ENCODE data around the gene ENOPH1.
"Not testable (repeated sequence)": the region's sequence is repeated elsewhere in the genome, so short reads cannot be mapped to it uniquely, and the experiment has no call there.

Gene ENOPH1

GRCh38 chr4:82428969-82429727, 1.2 kb upstream of the ENOPH1 start:
- FAIRE-seq, result no peak

GRCh38 chr4:82429728-82430192, 630 bp upstream of the ENOPH1 start:
- FAIRE-seq, result no peak

DNA sequence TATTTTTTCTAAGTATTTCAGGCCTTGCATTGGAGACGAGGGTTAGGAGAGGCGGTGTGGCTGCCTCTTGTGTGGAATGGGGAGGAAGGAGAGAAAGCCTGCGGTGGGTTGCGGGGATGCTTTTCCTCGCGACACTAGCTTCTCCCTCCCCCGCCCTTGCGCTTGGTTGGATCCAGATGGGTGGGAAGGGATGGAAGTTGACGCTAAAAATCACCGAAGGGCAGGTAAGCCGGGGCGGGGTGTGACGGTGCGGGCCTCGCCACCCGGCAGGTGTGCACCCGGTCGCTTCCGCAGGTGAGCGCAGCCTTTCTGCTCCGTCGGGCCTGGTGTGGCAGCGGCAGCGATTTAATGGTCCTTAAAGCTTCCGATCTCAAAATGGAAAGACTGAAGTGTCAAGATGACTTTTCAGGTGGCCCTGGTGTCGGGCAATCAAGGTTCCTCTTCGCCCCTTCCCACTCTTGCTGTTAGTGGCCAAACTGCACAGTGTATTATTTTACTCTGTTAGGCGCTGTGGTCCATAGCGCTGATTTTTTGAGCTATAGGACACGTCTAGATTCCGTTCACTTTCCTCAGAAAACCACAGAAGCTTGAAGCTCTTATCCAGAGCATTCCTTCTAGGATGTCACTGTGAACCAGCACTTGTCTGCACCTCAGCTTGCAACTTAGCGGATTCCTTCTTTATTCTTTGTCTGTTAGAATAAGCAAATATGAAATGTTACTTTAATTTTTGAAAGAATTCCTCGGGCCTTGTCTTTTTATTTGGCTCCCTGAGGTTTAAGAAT, 765 bp downstream of the ENOPH1 start:
- FAIRE-seq, result no peak

GRCh38 chr4:82431831-82432230, 1.4 kb downstream of the ENOPH1 start:
- no peak for FAIRE-seq

DNA sequence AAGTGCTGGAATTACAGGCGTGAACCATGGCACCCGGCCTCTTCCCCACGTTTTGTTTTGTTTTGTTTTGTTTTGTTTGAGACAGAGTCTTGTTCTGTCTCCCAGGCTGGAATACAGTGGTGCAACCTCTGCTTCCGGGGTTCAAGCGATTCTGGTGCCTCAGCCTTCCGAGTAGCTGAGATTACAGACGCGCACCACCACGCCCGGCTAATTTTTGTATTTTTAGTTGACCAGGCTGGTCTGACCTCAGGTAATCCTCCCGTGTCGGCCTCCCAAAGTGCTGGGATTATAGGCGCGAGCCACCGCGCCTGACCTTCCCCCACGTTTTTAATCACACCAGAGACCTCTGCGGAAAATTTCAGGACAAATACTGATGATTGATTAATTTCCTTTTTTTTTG, 2.2 kb downstream of the ENOPH1 start:
- no peak for FAIRE-seq

- no peak for FAIRE-seq
Measured at GRCh38 chr4:82433791-82434190, 3.4 kb downstream of the ENOPH1 start.

- no peak for FAIRE-seq
Measured at GRCh38 chr4:82434949-82435348, 4.6 kb downstream of the ENOPH1 start.

- no peak for FAIRE-seq
Measured at GRCh38 chr4:82436130-82436529, 5.7 kb downstream of the ENOPH1 start.

DNA sequence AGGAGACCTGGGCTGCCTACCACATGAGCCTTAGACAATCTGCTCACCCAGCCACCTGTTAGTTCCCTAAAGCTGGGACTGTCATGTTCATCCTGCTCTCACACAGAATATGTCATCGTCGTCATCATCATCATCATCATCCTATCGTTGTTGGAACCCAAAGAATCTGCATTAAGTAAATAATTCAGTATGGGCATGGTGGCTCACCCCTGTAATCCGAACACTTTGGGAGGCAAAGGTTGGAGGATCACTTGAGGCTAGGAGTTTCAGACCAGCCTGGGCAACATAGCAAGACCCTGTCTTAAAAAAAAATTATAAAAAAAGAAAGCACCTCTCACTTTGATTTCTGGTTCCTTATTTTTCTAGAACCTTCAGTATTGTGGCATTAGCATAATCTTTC, 6.4 kb downstream of the ENOPH1 start:
- FAIRE-seq, result no peak

GRCh38 chr4:82437285-82438005, 7.1 kb downstream of the ENOPH1 start:
- FAIRE-seq, result no peak

DNA sequence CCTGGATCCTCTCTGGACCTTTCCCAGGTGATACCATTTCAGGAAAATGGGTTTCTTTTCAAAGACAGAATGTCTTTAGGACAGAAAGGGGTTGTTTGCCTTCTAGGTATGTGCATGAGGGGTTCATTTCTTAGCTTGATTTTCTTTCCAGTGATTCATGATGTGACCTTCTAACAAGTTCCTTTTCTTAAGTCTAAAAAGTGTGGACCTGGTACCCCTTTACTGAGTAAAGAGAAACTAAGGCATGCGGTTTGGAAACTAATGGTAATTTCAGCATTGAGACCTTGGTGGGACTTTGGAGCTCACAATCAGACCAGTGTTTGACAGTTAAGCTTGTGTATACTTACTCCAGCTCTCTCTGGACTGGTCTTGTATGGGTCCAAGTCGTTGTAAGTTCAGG, 8.7 kb downstream of the ENOPH1 start:
- no peak for FAIRE-seq

GRCh38 chr4:82447886-82448285, 17.5 kb downstream of the ENOPH1 start:
- no peak for FAIRE-seq

GRCh38 chr4:82450966-82451755, 20.8 kb downstream of the ENOPH1 start:
- no peak for FAIRE-seq

DNA sequence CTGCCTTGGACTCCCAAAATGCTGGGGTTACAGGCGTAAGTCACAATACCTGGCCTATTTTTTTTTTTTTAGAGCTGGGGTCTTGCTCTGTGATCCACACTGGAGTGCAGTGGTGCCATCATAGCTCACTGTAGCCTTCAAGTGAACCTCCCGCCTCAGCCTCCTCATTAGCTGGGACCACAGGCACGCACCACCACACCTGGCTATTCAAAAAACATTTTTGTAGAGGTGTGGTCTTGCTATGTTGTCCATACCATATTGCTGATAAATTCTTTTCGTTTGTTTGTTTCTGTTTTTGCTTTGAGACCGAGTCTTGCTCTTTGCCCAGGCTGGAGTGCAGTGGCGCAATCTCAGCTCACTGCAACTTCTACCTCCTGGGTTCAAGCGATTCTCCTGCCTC, 21.6 kb downstream of the ENOPH1 start:
- FAIRE-seq, result no peak

DNA sequence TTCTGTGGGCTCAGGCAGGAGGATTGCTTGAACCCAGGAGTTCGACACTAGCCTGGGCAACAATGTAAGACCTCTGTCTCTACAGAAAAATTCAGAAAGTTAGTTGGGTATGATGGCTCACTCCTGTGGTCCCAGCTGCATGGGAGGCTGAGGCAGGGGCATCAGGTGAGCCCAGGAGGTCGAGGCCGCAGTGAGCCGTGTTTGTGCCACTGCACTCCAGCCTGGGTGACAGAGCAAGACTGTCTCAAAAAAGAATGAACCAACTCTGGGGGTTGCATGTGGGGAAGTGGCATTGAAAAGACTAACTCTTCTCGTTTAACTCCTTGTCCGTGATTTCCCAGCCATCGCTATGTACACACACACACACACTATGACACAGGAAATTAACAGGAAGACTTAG, 26.9 kb downstream of the ENOPH1 start:
- no peak for FAIRE-seq

- FAIRE-seq, result no peak
Measured at GRCh38 chr4:82458729-82459128, 28.3 kb downstream of the ENOPH1 start.

DNA sequence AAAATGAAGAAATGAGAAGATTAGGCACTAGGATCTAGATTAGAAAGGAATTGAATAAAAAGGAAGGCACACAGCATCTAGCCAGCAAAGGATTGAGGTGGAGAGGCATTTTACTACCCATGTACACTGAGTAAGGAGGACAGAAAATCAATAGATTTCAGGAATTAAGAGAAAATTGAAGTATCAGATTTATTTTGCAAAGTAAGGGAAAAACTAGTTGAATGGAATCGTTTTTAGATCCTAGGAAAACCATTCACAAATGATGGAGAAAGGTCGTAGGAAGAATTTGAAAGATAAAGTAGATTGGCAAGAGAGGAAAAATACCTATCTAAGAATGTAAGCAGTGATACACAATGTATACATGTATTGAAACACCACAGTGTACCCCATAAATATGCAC, 31.3 kb downstream of the ENOPH1 start:
- no peak for FAIRE-seq

DNA sequence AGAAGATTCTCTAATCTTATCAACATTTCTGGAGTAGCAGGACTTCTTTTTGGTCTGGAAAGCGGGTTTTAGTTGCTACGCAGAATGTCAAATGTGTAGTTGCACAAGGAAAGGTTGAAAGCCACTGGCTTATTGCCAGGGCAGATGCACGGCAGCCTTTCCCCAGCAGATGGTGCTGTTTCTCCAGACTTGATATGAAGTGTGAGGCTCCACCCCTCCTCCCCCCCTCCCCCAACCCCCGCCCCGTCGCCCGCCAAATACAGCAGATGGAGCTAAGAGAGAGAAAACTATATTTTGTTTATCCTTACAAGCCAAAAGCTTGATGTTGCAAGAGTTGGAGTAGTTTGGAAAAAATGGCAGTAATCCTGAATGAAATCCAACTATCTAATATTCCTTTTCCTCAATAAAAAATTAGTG, 32.0 kb downstream of the ENOPH1 start:
- no peak for FAIRE-seq

GRCh38 chr4:82463221-82463620, 32.8 kb downstream of the ENOPH1 start:
- FAIRE-seq, result no peak

DNA sequence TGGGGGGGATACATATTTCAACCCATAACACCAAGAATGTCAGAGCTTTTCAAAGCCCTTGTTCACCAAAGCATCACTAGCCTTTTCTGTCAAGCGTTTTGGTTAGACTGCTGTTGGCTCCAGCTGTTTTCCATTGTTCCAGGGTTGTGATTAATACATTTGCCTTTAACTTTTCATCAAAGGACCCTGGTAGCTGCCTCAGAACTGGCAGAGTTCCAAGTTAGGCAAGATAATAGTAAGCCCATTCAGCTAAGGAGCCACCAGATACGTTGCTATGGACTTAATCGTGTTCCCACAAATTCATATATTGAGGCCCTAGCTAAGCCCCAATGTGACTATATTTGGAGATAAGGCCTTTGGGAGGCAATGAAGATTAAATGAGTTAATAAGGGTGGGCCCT, 37.1 kb downstream of the ENOPH1 start:
- FAIRE-seq, result no peak

DNA sequence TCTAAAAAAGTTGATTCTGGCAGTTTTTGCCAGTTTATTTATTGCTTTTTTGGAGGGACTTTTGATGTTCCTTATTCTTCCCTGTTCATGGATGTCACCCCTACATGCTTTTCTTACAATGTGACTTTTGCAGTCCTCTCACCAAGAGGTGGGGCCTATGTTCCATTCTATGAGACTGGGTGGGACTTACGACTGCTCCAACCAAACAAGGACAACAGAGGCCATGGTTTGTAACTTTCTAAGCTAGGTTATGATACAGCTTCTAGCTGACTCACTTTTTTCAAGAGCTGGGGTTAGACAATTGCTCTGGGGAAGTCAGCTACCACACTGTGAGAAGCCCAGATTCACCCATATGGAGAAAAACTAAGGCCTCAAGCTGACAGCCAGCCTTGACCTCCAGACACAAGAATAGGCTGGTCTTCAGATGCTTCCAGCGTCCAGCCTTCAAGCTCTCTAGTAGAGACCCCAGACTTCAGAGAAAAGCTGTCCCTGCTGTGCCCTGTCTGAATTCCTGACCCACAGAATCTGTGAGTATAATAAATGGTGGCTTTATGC, 39.5 kb downstream of the ENOPH1 start:
- FAIRE-seq, result no peak

GRCh38 chr4:82473080-82473479, 42.7 kb downstream of the ENOPH1 start:
- FAIRE-seq, result not testable (repeated sequence)

Data from A204.1 (cell line).